ENCODE measurements around the gene SGTA. TPM values are rescaled to one million over a fixed set of nuclear protein-coding genes. Genes with fewer than 3 reads are reported as not detected.
"Not testable (repeated sequence)": the region's sequence is repeated elsewhere in the genome, so short reads cannot be mapped to it uniquely, and the experiment has no call there.

SGTA gene
- total and polyA plus RNA-seq, 2 donors = 29.4 to 55.4 TPM

- no peaks in the 10 kb centered on the region for H3K27me3 ChIP-seq (ENCODE audit: control insufficient read depth in 2 of 2, insufficient read depth in 1 of 2, low read length in 1 of 2)
- no peak overlapping the region for H3K27ac ChIP-seq (ENCODE audit: low read depth in 1 of 2, low read length in 1 of 2)
- H3K36me3 ChIP-seq (ENCODE audit: control insufficient read depth in 2 of 2, insufficient read depth in 2 of 2, low read length in 1 of 2) = peaks cover 89 to 97% of the 10 kb centered on the region in 2 donors
- H3K4me1 ChIP-seq (ENCODE audit: control insufficient read depth in 2 of 2, insufficient read depth in 2 of 2, low read length in 2 of 2) = no peaks in the 10 kb centered on the region
- no peak for DNase-seq (ENCODE audit: low read depth in 6 of 9, low spot score in 9 of 9)
- peaks cover 0 to 2% of the 10 kb centered on the region in 2 donors for H3K9me3 ChIP-seq (ENCODE audit: control insufficient read depth in 2 of 2, insufficient read depth in 1 of 2, low read length in 1 of 2)
- over 99% methylated on average over 16 of the region's 16 CpGs for WGBS
- H3K4me3 ChIP-seq (ENCODE audit: low read length in 2 of 2) = no peak overlapping the region
Observed at GRCh38 chr19:2798158-2798685, 15.1 kb upstream of the SGTA start.

GRCh38 chr19:2797280-2797679, 14.2 kb upstream of the SGTA start:
- peaks cover 86 to 91% of the 10 kb centered on the region in 2 donors for H3K36me3 ChIP-seq (ENCODE audit: control insufficient read depth in 2 of 2, insufficient read depth in 2 of 2, low read length in 1 of 2)
- no peak for DNase-seq (ENCODE audit: low read depth in 6 of 9, low spot score in 9 of 9)
- no peaks in the 10 kb centered on the region for H3K27me3 ChIP-seq (ENCODE audit: control insufficient read depth in 2 of 2, insufficient read depth in 1 of 2, low read length in 1 of 2)
- no peaks in the 10 kb centered on the region for H3K4me1 ChIP-seq (ENCODE audit: control insufficient read depth in 2 of 2, insufficient read depth in 2 of 2, low read length in 2 of 2)
- no peak overlapping the region for H3K27ac ChIP-seq (ENCODE audit: low read depth in 1 of 2, low read length in 1 of 2)
- peaks cover 0 to 2% of the 10 kb centered on the region in 2 donors for H3K9me3 ChIP-seq (ENCODE audit: control insufficient read depth in 2 of 2, insufficient read depth in 1 of 2, low read length in 1 of 2)
- no peak overlapping the region for H3K4me3 ChIP-seq (ENCODE audit: low read length in 2 of 2)
- 99% methylated on average over 15 of the region's 15 CpGs for WGBS

- H3K36me3 ChIP-seq (ENCODE audit: control insufficient read depth in 2 of 2, insufficient read depth in 2 of 2, low read length in 1 of 2) = peaks cover 87 to 89% of the 10 kb centered on the region in 2 donors
- H3K4me1 ChIP-seq (ENCODE audit: control insufficient read depth in 2 of 2, insufficient read depth in 2 of 2, low read length in 2 of 2) = no peaks in the 10 kb centered on the region
- peaks cover 0 to 2% of the 10 kb centered on the region in 2 donors for H3K9me3 ChIP-seq (ENCODE audit: control insufficient read depth in 2 of 2, insufficient read depth in 1 of 2, low read length in 1 of 2)
- no peak overlapping the region for H3K27ac ChIP-seq (ENCODE audit: low read depth in 1 of 2, low read length in 1 of 2)
- DNase-seq (ENCODE audit: low read depth in 6 of 9, low spot score in 9 of 9) = no peak
- no peak overlapping the region for H3K4me3 ChIP-seq (ENCODE audit: low read length in 2 of 2)
- WGBS = 98% methylated on average over 23 of the region's 23 CpGs
- no peaks in the 10 kb centered on the region for H3K27me3 ChIP-seq (ENCODE audit: control insufficient read depth in 2 of 2, insufficient read depth in 1 of 2, low read length in 1 of 2)
Observed at GRCh38 chr19:2796659-2797266, 13.7 kb upstream of the SGTA start.

GRCh38 chr19:2795827-2796658, 13.0 kb upstream of the SGTA start:
- H3K4me1 ChIP-seq (ENCODE audit: control insufficient read depth in 2 of 2, insufficient read depth in 2 of 2, low read length in 2 of 2) = no peaks in the 10 kb centered on the region
- H3K36me3 ChIP-seq (ENCODE audit: control insufficient read depth in 2 of 2, insufficient read depth in 2 of 2, low read length in 1 of 2) = peaks cover 86 to 89% of the 10 kb centered on the region in 2 donors
- DNase-seq (ENCODE audit: low read depth in 6 of 9, low spot score in 9 of 9) = no peak
- peaks cover 0 to 1% of the 10 kb centered on the region in 2 donors for H3K9me3 ChIP-seq (ENCODE audit: control insufficient read depth in 2 of 2, insufficient read depth in 1 of 2, low read length in 1 of 2)
- no peak overlapping the region for H3K4me3 ChIP-seq (ENCODE audit: low read length in 2 of 2)
- 94% methylated on average over 27 of the region's 27 CpGs for WGBS
- H3K27me3 ChIP-seq (ENCODE audit: control insufficient read depth in 2 of 2, insufficient read depth in 1 of 2, low read length in 1 of 2) = no peaks in the 10 kb centered on the region
- H3K27ac ChIP-seq (ENCODE audit: low read depth in 1 of 2, low read length in 1 of 2) = no peak overlapping the region

- H3K4me3 ChIP-seq (ENCODE audit: low read length in 2 of 2) = no peak overlapping the region
- H3K4me1 ChIP-seq (ENCODE audit: control insufficient read depth in 2 of 2, insufficient read depth in 2 of 2, low read length in 2 of 2) = no peaks in the 10 kb centered on the region
- H3K27ac ChIP-seq (ENCODE audit: low read depth in 1 of 2, low read length in 1 of 2) = no peak overlapping the region
- peaks cover 0 to 1% of the 10 kb centered on the region in 2 donors for H3K9me3 ChIP-seq (ENCODE audit: control insufficient read depth in 2 of 2, insufficient read depth in 1 of 2, low read length in 1 of 2)
- peaks cover 78 to 80% of the 10 kb centered on the region in 2 donors for H3K36me3 ChIP-seq (ENCODE audit: control insufficient read depth in 2 of 2, insufficient read depth in 2 of 2, low read length in 1 of 2)
- WGBS = 98% methylated on average over 12 of the region's 12 CpGs
- no peaks in the 10 kb centered on the region for H3K27me3 ChIP-seq (ENCODE audit: control insufficient read depth in 2 of 2, insufficient read depth in 1 of 2, low read length in 1 of 2)
- DNase-seq (ENCODE audit: low read depth in 6 of 9, low spot score in 9 of 9) = no peak
Observed at GRCh38 chr19:2793577-2793976, 10.5 kb upstream of the SGTA start.

- Histone ChIP-seq H3K27ac (ENCODE audit: low read depth in 1 of 2, low read length in 1 of 2) (no peak overlapping the region), H3K4me1 (ENCODE audit: control insufficient read depth in 2 of 2, insufficient read depth in 2 of 2, low read length in 2 of 2) (no peaks in the 10 kb centered on the region), H3K27me3 (ENCODE audit: control insufficient read depth in 2 of 2, insufficient read depth in 1 of 2, low read length in 1 of 2) (no peaks in the 10 kb centered on the region), H3K9me3 (ENCODE audit: control insufficient read depth in 2 of 2, insufficient read depth in 1 of 2, low read length in 1 of 2) (peaks cover 0 to 1% of the 10 kb centered on the region in 2 donors), H3K4me3 (ENCODE audit: low read length in 2 of 2) (no peak overlapping the region), H3K36me3 (ENCODE audit: control insufficient read depth in 2 of 2, insufficient read depth in 2 of 2, low read length in 1 of 2) (peaks cover 73 to 78% of the 10 kb centered on the region in 2 donors)
- no peak for DNase-seq (ENCODE audit: low read depth in 6 of 9, low spot score in 9 of 9)
- 95% methylated on average over 7 of the region's 7 CpGs for WGBS
Observed at GRCh38 chr19:2793126-2793525, 10.1 kb upstream of the SGTA start.

GRCh38 chr19:2792666-2793065, 9.6 kb upstream of the SGTA start:
- H3K4me1 ChIP-seq (ENCODE audit: control insufficient read depth in 2 of 2, insufficient read depth in 2 of 2, low read length in 2 of 2); DNase-seq (ENCODE audit: low read depth in 6 of 9, low spot score in 9 of 9); H3K4me3 ChIP-seq (ENCODE audit: low read length in 2 of 2); H3K9me3 ChIP-seq (ENCODE audit: control insufficient read depth in 2 of 2, insufficient read depth in 1 of 2, low read length in 1 of 2); H3K27ac ChIP-seq (ENCODE audit: low read depth in 1 of 2, low read length in 1 of 2); H3K27me3 ChIP-seq (ENCODE audit: control insufficient read depth in 2 of 2, insufficient read depth in 1 of 2, low read length in 1 of 2): not testable (repeated sequence)
- WGBS = 92% methylated on average over 10 of the region's 10 CpGs
- peaks cover 69 to 79% of the 10 kb centered on the region in 2 donors for H3K36me3 ChIP-seq (ENCODE audit: control insufficient read depth in 2 of 2, insufficient read depth in 2 of 2, low read length in 1 of 2)

GRCh38 chr19:2791876-2792275, 8.8 kb upstream of the SGTA start:
- 97% methylated on average over 16 of the region's 16 CpGs for WGBS
- DNase-seq (ENCODE audit: low read depth in 6 of 9, low spot score in 9 of 9) = no peak
- no peaks in the 10 kb centered on the region for H3K27me3 ChIP-seq (ENCODE audit: control insufficient read depth in 2 of 2, insufficient read depth in 1 of 2, low read length in 1 of 2)
- H3K27ac ChIP-seq (ENCODE audit: low read depth in 1 of 2, low read length in 1 of 2) = no peak overlapping the region
- peaks cover 0 to 1% of the 10 kb centered on the region in 2 donors for H3K9me3 ChIP-seq (ENCODE audit: control insufficient read depth in 2 of 2, insufficient read depth in 1 of 2, low read length in 1 of 2)
- H3K4me1 ChIP-seq (ENCODE audit: control insufficient read depth in 2 of 2, insufficient read depth in 2 of 2, low read length in 2 of 2) = peaks cover 0 to 3% of the 10 kb centered on the region in 2 donors
- peaks cover 61 to 73% of the 10 kb centered on the region in 2 donors for H3K36me3 ChIP-seq (ENCODE audit: control insufficient read depth in 2 of 2, insufficient read depth in 2 of 2, low read length in 1 of 2)
- no peak overlapping the region for H3K4me3 ChIP-seq (ENCODE audit: low read length in 2 of 2)

GRCh38 chr19:2791440-2791839, 8.4 kb upstream of the SGTA start:
- no peak for DNase-seq (ENCODE audit: low read depth in 6 of 9, low spot score in 9 of 9)
- Histone ChIP-seq H3K9me3 (ENCODE audit: control insufficient read depth in 2 of 2, insufficient read depth in 1 of 2, low read length in 1 of 2) (peaks cover 0 to 1% of the 10 kb centered on the region in 2 donors), H3K27ac (ENCODE audit: low read depth in 1 of 2, low read length in 1 of 2) (no peak overlapping the region), H3K4me1 (ENCODE audit: control insufficient read depth in 2 of 2, insufficient read depth in 2 of 2, low read length in 2 of 2) (peaks cover 0 to 4% of the 10 kb centered on the region in 2 donors), H3K27me3 (ENCODE audit: control insufficient read depth in 2 of 2, insufficient read depth in 1 of 2, low read length in 1 of 2) (no peaks in the 10 kb centered on the region), H3K36me3 (ENCODE audit: control insufficient read depth in 2 of 2, insufficient read depth in 2 of 2, low read length in 1 of 2) (peaks cover 57 to 69% of the 10 kb centered on the region in 2 donors), H3K4me3 (ENCODE audit: low read length in 2 of 2) (no peak overlapping the region)
- 94% methylated on average over 16 of the region's 16 CpGs for WGBS

Measured in thymus (tissue), 11 donors.